Upper lobe of right lung (tissue), 1 donor: ENCODE data around the gene IL33. TPM values are rescaled to one million over a fixed set of nuclear protein-coding genes. Genes with fewer than 3 reads are reported as not detected.

Experiments used
- ATAC-seq: fragments of 200-7000 bp; cut with Tn5 transposase; one replicate; pipeline ENCODE4 v1.9.1; 2020; ENCODE audit warnings: mild to moderate bottlenecking, moderate library complexity
- DNase-seq: peaks from one replicate; pipeline ENCODE4 v3.0.0-alpha.2; 2020
- H3K27ac ChIP-seq: fragments of 200-600 bp; one replicate; pipeline ENCODE4 v1.8.0; 2022
- H3K27me3 ChIP-seq: fragments of 200-600 bp; one replicate; pipeline ENCODE4 v1.8.0; 2022; ENCODE audit warnings: mild to moderate bottlenecking
- H3K36me3 ChIP-seq: fragments of 200-600 bp; one replicate; pipeline ENCODE4 v1.8.0; 2022
- H3K4me1 ChIP-seq: fragments of 200-600 bp; one replicate; pipeline ENCODE4 v1.8.0; 2022
- H3K4me3 ChIP-seq: fragments of 200-600 bp; one replicate; pipeline ENCODE4 v1.8.0; 2022; ENCODE audit warnings: mild to moderate bottlenecking
- H3K9me3 ChIP-seq: fragments of 200-600 bp; one replicate; pipeline ENCODE4 v1.8.0; 2022
- intact Hi-C: fragments of 100-400 bp; cut with DNase I; formaldehyde crosslinking; loops from one replicate; pipeline ENCODE4 v1.11.0; 2022
- total RNA-seq: library from RNA; stranded (reverse); fragmentation: NEBNext Ultra II Directional; extraction: Animal tissue kit (Norgen Biotek cat#: 25700); gene quantifications from one replicate; pipeline ENCODE4 v1.2.1, GENCODE V29; 2021
- TF ChIP-seq, protein P1 (sequence below): fragments of 200-600 bp; IDR thresholded peaks from one replicate; pipeline ENCODE4 v1.8.0; 2022; ENCODE audit warnings: antibody characterized with exemption
- donor health status: DM: no; HTN: yes; CAD: no; lungs with severe emphysema.

IL33 gene
- total RNA-seq, 1 donor from 2014 or later, result 64.8 TPM

GRCh38 chr9:6226696-6227095 is 11.1 kb downstream of the IL33 start:
- TF ChIP-seq, protein P1, sequence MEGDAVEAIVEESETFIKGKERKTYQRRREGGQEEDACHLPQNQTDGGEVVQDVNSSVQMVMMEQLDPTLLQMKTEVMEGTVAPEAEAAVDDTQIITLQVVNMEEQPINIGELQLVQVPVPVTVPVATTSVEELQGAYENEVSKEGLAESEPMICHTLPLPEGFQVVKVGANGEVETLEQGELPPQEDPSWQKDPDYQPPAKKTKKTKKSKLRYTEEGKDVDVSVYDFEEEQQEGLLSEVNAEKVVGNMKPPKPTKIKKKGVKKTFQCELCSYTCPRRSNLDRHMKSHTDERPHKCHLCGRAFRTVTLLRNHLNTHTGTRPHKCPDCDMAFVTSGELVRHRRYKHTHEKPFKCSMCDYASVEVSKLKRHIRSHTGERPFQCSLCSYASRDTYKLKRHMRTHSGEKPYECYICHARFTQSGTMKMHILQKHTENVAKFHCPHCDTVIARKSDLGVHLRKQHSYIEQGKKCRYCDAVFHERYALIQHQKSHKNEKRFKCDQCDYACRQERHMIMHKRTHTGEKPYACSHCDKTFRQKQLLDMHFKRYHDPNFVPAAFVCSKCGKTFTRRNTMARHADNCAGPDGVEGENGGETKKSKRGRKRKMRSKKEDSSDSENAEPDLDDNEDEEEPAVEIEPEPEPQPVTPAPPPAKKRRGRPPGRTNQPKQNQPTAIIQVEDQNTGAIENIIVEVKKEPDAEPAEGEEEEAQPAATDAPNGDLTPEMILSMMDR, result no peak
- Histone ChIP-seq H3K9me3 (no peaks in the 10 kb centered on the region), H3K27me3 (no peaks in the 10 kb centered on the region), H3K36me3 (no peaks in the 10 kb centered on the region), H3K4me3 (no peak overlapping the region), H3K27ac (no peak overlapping the region), H3K4me1 (peaks cover 52% of the 10 kb centered on the region)
- ATAC-seq (peak; percentile 47), DNase-seq (no peak)
- intact Hi-C loops, result no loop called here

GRCh38 chr9:6229186-6229585 is 13.6 kb downstream of the IL33 start:
- DNase-seq (no peak), ATAC-seq (no peak)
- Histone ChIP-seq H3K9me3 (no peaks in the 10 kb centered on the region), H3K36me3 (no peaks in the 10 kb centered on the region), H3K27ac (no peak overlapping the region), H3K4me1 (peaks cover 50% of the 10 kb centered on the region), H3K27me3 (no peaks in the 10 kb centered on the region), H3K4me3 (no peak overlapping the region)
- TF ChIP-seq, protein P1, result no peak
- intact Hi-C loops, result no loop called here

DNA sequence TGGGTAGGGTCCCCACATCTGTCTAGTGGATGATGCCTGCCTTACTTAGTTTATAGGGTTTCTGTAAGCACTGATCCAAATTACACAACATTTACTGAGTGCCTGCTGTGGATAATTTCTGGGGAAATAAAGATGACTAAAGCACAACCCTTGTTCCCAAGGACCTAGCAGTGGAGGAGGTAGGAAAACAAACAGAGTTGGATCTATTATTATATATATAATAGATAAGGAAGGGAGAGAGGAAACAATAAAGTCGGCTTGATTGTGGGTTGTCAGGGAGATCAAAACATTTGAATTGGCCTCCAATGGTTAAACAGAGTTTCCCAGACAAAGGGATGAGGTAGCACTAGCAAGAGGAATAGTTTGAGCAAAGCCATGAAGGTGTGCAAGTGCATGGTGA is 14.0 kb downstream of the IL33 start:
- ATAC-seq (no peak), DNase-seq (no peak)
- intact Hi-C loops, result no loop called here
- no peaks in the 10 kb centered on the region for H3K9me3 ChIP-seq
- TF ChIP-seq, protein P1, result no peak
- H3K4me1 ChIP-seq, result peaks cover 49% of the 10 kb centered on the region
- H3K36me3 ChIP-seq, result no peaks in the 10 kb centered on the region
- no peak overlapping the region for H3K27ac ChIP-seq
- H3K27me3 ChIP-seq, result no peaks in the 10 kb centered on the region
- H3K4me3 ChIP-seq, result no peak overlapping the region

GRCh38 chr9:6230037-6230780 is 14.6 kb downstream of the IL33 start:
- Histone ChIP-seq H3K9me3 (no peaks in the 10 kb centered on the region), H3K27ac (no peak overlapping the region), H3K4me3 (no peak overlapping the region), H3K4me1 (peaks cover 49% of the 10 kb centered on the region), H3K36me3 (no peaks in the 10 kb centered on the region), H3K27me3 (no peaks in the 10 kb centered on the region)
- DNase-seq (no peak), ATAC-seq (no peak)
- intact Hi-C loops, result no loop called here
- TF ChIP-seq, protein P1, result no peak

DNA sequence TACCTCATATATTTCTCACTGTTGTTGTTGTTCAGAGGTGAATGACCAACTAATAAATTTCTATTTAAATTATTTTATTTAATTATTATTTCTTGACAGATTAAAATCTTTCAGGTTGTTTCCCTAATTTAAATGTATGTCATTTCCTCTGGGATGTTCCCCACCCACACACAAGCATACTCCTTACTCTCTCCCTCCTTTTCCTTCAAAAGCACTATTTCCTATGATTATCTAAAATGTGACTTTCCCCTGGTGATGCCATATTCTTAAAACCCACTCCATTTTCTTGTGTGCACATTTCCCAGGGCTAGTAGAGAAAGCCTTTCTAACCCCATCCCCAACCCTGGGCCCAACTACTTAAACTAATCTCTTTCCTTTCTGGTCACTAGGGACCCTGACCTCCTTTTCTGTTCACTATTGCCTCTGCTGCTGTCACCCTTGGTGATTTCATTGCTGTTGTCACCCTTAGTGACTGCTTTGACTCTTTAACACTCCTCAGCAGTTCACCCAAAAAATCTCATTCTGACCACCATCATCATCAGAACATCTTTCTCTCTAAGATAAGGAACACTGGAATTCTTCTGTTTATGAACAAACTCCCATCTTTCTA is 16.8 kb downstream of the IL33 start:
- Histone ChIP-seq H3K4me3 (no peak overlapping the region), H3K27me3 (no peaks in the 10 kb centered on the region), H3K4me1 (peaks cover 38% of the 10 kb centered on the region), H3K9me3 (no peaks in the 10 kb centered on the region), H3K36me3 (no peaks in the 10 kb centered on the region), H3K27ac (no peak overlapping the region)
- DNase-seq, result no peak
- TF ChIP-seq, protein P1, result no peak
- ATAC-seq, result no peak
- intact Hi-C loops, result no loop called here
